HG02610 (cell line): ENCODE measurements around the gene LGR5.

Experiments
- ATAC-seq: cut with Tn5 transposase; IDR thresholded peaks from one replicate; pipeline ENCODE4 v1.9.1; 2021; ENCODE audit warnings: mild to moderate bottlenecking, moderate library complexity; ENCODE audit not compliant: unreplicated experiment

The LGR5 gene

GRCh38 chr12:71439613-71440344 lies at the start of gene LGR5:
LGR5 (plus strand) TSS chr12:71439798; CDS start chr12:71440081, 283 bp downstream.
- ATAC-seq: no peak

- ATAC-seq: peak; percentile 92
These were observed 47.0 kb upstream of the LGR5 start for GRCh38 chr12:71392521-71393145.

GRCh38 chr12:71393625-71394024 lies 46.0 kb upstream of the LGR5 start:
- no peak for ATAC-seq

GRCh38 chr12:71397433-71397954 lies 42.1 kb upstream of the LGR5 start:
- ATAC-seq: no peak

GRCh38 chr12:71399197-71399596 lies 40.4 kb upstream of the LGR5 start:
- no peak for ATAC-seq

- peak; percentile 81 for ATAC-seq
These were observed 39.1 kb upstream of the LGR5 start for GRCh38 chr12:71400481-71400880.

- ATAC-seq: no peak
These were observed 33.7 kb upstream of the LGR5 start for GRCh38 chr12:71405884-71406283.

GRCh38 chr12:71407732-71408131 lies 31.9 kb upstream of the LGR5 start:
- no peak for ATAC-seq

- no peak for ATAC-seq
These were observed 28.8 kb upstream of the LGR5 start for GRCh38 chr12:71410844-71411243.

GRCh38 chr12:71411635-71412034 lies 28.0 kb upstream of the LGR5 start:
- ATAC-seq: no peak

- peak; percentile 86 for ATAC-seq
These were observed 24.0 kb upstream of the LGR5 start for GRCh38 chr12:71415336-71416231.

GRCh38 chr12:71417181-71417580 lies 22.4 kb upstream of the LGR5 start:
- ATAC-seq: no peak

GRCh38 chr12:71420775-71421406 lies 18.7 kb upstream of the LGR5 start:
- no peak for ATAC-seq

- ATAC-seq: no peak
These were observed 13.9 kb upstream of the LGR5 start for GRCh38 chr12:71425568-71426299.

GRCh38 chr12:71426300-71427047 lies 13.1 kb upstream of the LGR5 start:
- no peak for ATAC-seq

- no peak for ATAC-seq
These were observed 8.8 kb upstream of the LGR5 start for GRCh38 chr12:71430756-71431155.

GRCh38 chr12:71431991-71432390 lies 7.6 kb upstream of the LGR5 start:
- ATAC-seq: no peak

- no peak for ATAC-seq
These were observed 6.7 kb upstream of the LGR5 start for GRCh38 chr12:71432936-71433335.

GRCh38 chr12:71436696-71437095 lies 2.9 kb upstream of the LGR5 start:
- ATAC-seq: no peak
